K562 (cell line): ENCODE measurements around the gene SEL1L. TPM values are rescaled to one million over a fixed set of nuclear protein-coding genes. Genes with fewer than 3 reads are reported as not detected.

Experiments
- CEBPZ ChIP-seq: fragments of 150-350 bp; IDR thresholded peaks from 2 replicates; pipeline ENCODE4 v1.6.1; 2014; ENCODE audit warnings: low read depth, mild to moderate bottlenecking, low read length, borderline replicate concordance
- ETV6 ChIP-seq, 3 experiments: fragments of 150-350 bp in 1 of 3; sonication (generic) in 1 of 3; formaldehyde crosslinking in 1 of 3; IDR thresholded peaks; 2 replicates each; pipeline versions ENCODE4 v1.6.1 to v1.8.0; 2014 to 2022; ENCODE audit warnings: borderline replicate concordance in 2 of 3, low read depth in 2 of 3, antibody characterized with exemption in 1 of 3, low read length in 1 of 3, mild to moderate bottlenecking in 1 of 3, missing genetic modification reagents in 1 of 3
- HSF4 ChIP-seq: fragments of 250-450 bp; sonication (Bioruptor Pico); IDR thresholded peaks from 2 replicates; pipeline ENCODE4 v2.1.2; 2022; ENCODE audit warnings: mild to moderate bottlenecking, moderate library complexity, borderline replicate concordance
- KLF16 ChIP-seq: IDR thresholded peaks from 2 replicates; pipeline ENCODE4 v1.6.1; 2016; ENCODE audit warnings: antibody characterized with exemption
- MAZ ChIP-seq, 2 experiments: fragments of 450-650 bp in 1 of 2; sonication (generic) in 1 of 2; formaldehyde crosslinking; IDR thresholded peaks in 1 of 2; conservative IDR thresholded peaks in 1 of 2; 2 replicates each; pipeline versions ENCODE4 v1.4.0 to v1.5.0; 2020; ENCODE audit warnings: mild to moderate bottlenecking in 1 of 2, missing genetic modification reagents in 1 of 2
- MTA2 ChIP-seq: fragments of 450-650 bp; IDR thresholded peaks from 2 replicates; pipeline ENCODE4 v1.6.1; 2016; ENCODE audit warnings: low read depth
- NR2C1 ChIP-seq, 2 experiments: fragments of 450-650 bp; IDR thresholded peaks; 2 replicates each; pipeline ENCODE4 v1.6.1; 2017; ENCODE audit warnings: mild to moderate bottlenecking in 2 of 2, antibody characterized with exemption in 1 of 2, inconsistent platforms in 1 of 2, missing compliant biosample characterization in 1 of 2, missing genetic modification characterization in 1 of 2
- REST ChIP-seq, 2 experiments: fragments of 450-650 bp; formaldehyde crosslinking in 1 of 2; IDR thresholded peaks; 2 replicates each; pipeline versions ENCODE4 v1.4.0 to v1.6.1; 2014 to 2020; ENCODE audit warnings: mild to moderate bottlenecking in 2 of 2, borderline replicate concordance in 1 of 2, low read depth in 1 of 2
- SOX6 ChIP-seq: fragments of 450-650 bp; IDR thresholded peaks from 2 replicates; pipeline ENCODE4 v1.6.1; 2014; ENCODE audit warnings: mild to moderate bottlenecking
- SPI1 ChIP-seq: IDR thresholded peaks from 2 replicates; pipeline ENCODE4 v1.6.1; 2011; ENCODE audit warnings: low read depth, low read length, control low read depth, borderline replicate concordance
- TAL1 ChIP-seq: fragments of 450-650 bp; IDR thresholded peaks from 2 replicates; pipeline ENCODE4 v1.6.1; 2016; ENCODE audit warnings: mild to moderate bottlenecking
- ZNF175 ChIP-seq: fragments of 200-800 bp; sonication (Bioruptor generic); IDR thresholded peaks from 2 replicates; pipeline ENCODE4 v1.6.1; 2016; ENCODE audit warnings: low read depth, mild to moderate bottlenecking, missing genetic modification characterization, missing compliant biosample characterization
- ZNF282 ChIP-seq: sonication (generic); formaldehyde crosslinking; IDR thresholded peaks from 2 replicates; pipeline ENCODE4 v1.8.1; 2023; ENCODE audit warnings: missing genetic modification reagents
- polyA plus RNA-seq, 8 experiments: library from polyadenylated mRNA; depleted of rRNA in 4 of 8; stranded (reverse) in 5 of 8; unstranded in 3 of 8; fragments of >200 nt; fragmentation: Nextera tagmentation in 2 of 8; fragmentation: Illumina TruSeq in 1 of 8; extraction: Ambion mirVana in 2 of 8; extraction: Trizol in 1 of 8; gene quantifications; 2 replicates each; pipeline versions ENCODE4 v1.2.1 to v1.2.3, GENCODE V29; 2011 to 2014; ENCODE audit warnings: inconsistent platforms in 1 of 8, missing spikeins in 1 of 8
- total RNA-seq, 7 experiments: library from RNA; depleted of rRNA in 6 of 7; stranded (reverse); fragments of >200 nt in 6 of 7; fragmentation: Illumina TruSeq in 2 of 7; extraction: Trizol in 2 of 7; gene quantifications; 2 replicates each; pipeline versions ENCODE4 v1.2.1 to v1.2.3, GENCODE V29; 2011 to 2021; ENCODE audit warnings: low replicate concordance in 1 of 7
- TF ChIP-seq, protein P1 (sequence below): fragments of 450-650 bp; conservative IDR thresholded peaks from 2 replicates; pipeline ENCODE4 v1.6.1; 2016; ENCODE audit warnings: missing genetic modification characterization, low read depth, mild to moderate bottlenecking, missing compliant biosample characterization, moderate library complexity

The SEL1L gene
- total and polyA plus RNA-seq, 9 of the 15 experiments (the other 6 are each of a cell fraction or from before 2014, with no cell fraction given): 7.7 to 21.1 (median 13.6) TPM

- TF ChIP-seq REST (IDR thresholded peaks at IDR 0.05; ENCODE audit: borderline replicate concordance) (peak; percentile 25; the same call in 1 of the 2 replicates), REST (CRISPR knock-in tag; IDR thresholded peaks at IDR 0.05; ENCODE audit: low read depth) (no peak), SOX6 (peak; percentile 47; the same call in 1 of the 2 replicates), HSF4 (CRISPR knock-in tag) (no peak), NR2C1 (IDR thresholded peaks at IDR 0.05) (no peak), NR2C1 (tag; IDR thresholded peaks at IDR 0.05) (0 out of 2 replicates have a peak, but pooled peaks have one; percentile 32), ZNF175 (CRISPR knock-in tag) (peak; percentile 81), MTA2 (peak; percentile 13; the same call in 1 of the 2 replicates), SPI1 (peak; percentile 23; the same call in 1 of the 2 replicates), KLF16 (peak; percentile 36; the same call in 1 of the 2 replicates), ZNF282 (CRISPR knock-in tag) (no peak), TAL1 (peak; percentile 51; the same call in 1 of the 2 replicates), CEBPZ (no peak), ETV6 (IDR thresholded peaks at IDR 0.05; ENCODE audit: borderline replicate concordance in 1 of 2, low read depth in 2 of 2, low read length in 1 of 2) (peak; percentile 47 to 96; a peak in 3 of 4 replicates), ETV6 (CRISPR knock-in tag; IDR thresholded peaks at IDR 0.05; ENCODE audit: borderline replicate concordance) (no peak), MAZ (CRISPR knock-in tag; conservative IDR thresholded peaks at IDR 0.05 in 1 of 2, IDR thresholded peaks at IDR 0.05 in 1 of 2) (peak in 1 of 2 experiments; percentile 41; a peak in 1 of 4 replicates)
- TF ChIP-seq, protein P1, sequence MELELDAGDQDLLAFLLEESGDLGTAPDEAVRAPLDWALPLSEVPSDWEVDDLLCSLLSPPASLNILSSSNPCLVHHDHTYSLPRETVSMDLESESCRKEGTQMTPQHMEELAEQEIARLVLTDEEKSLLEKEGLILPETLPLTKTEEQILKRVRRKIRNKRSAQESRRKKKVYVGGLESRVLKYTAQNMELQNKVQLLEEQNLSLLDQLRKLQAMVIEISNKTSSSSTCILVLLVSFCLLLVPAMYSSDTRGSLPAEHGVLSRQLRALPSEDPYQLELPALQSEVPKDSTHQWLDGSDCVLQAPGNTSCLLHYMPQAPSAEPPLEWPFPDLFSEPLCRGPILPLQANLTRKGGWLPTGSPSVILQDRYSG (tag): no peak
Observed at GRCh38 chr14:81423504-81423903, 110.1 kb downstream of the SEL1L start (continued).
